Measurements from ENCODE around the gene TRPV6. TPM values are rescaled to one million over a fixed set of nuclear protein-coding genes. Genes with fewer than 3 reads are reported as not detected.

Gene TRPV6
- total and polyA plus RNA-seq, 12 donors, result under 0.01 to 0.10 (median 0.06) TPM; not detected in 8

- TF ChIP-seq CTCF (IDR thresholded peaks at IDR 0.05) (no peak), POLR2A (IDR thresholded peaks at IDR 0.05) (no peak)
- Histone ChIP-seq H3K27me3 (no peaks in the 10 kb centered on the region), H3K36me3 (replicated peaks in 1 of 2) (no peaks in the 10 kb centered on the region), H3K9me3 (replicated peaks in 1 of 3) (no peaks in the 10 kb centered on the region), H3K4me3 (no peak overlapping the region), H3K4me1 (replicated peaks in 1 of 2) (no peaks in the 10 kb centered on the region), H3K27ac (no peak overlapping the region)
- intact Hi-C loops (cut with DNase I), result no loop called here
- DNase-seq, result no peak
Measured at GRCh38 chr7:142904128-142904527, 18.6 kb upstream of the TRPV6 start.

- no peaks in the 10 kb centered on the region for H3K4me1 ChIP-seq (replicated peaks in 1 of 2)
- 70 to 81% (median 79%) methylated on average over 15 of the region's 15 CpGs for WGBS, 4 donors
- H3K4me3 ChIP-seq, result no peak overlapping the region
- DNase-seq, result no peak
- H3K27ac ChIP-seq, result no peak overlapping the region
- H3K9me3 ChIP-seq (replicated peaks in 1 of 3), result no peaks in the 10 kb centered on the region
- H3K27me3 ChIP-seq, result no peaks in the 10 kb centered on the region
- no peaks in the 10 kb centered on the region for H3K36me3 ChIP-seq (replicated peaks in 1 of 2)
- TF ChIP-seq CTCF (IDR thresholded peaks at IDR 0.05) (no peak), POLR2A (IDR thresholded peaks at IDR 0.05) (no peak)
- intact Hi-C loops (cut with DNase I), result no loop called here
Measured at GRCh38 chr7:142901426-142902259, 16.1 kb upstream of the TRPV6 start.

- 20 to 37% (median 28%) methylated on average over 3 of the region's 3 CpGs for WGBS, 4 donors
- Histone ChIP-seq H3K4me3 (no peak overlapping the region), H3K27ac (no peak overlapping the region), H3K27me3 (no peaks in the 10 kb centered on the region), H3K9me3 (replicated peaks in 1 of 3) (no peaks in the 10 kb centered on the region), H3K36me3 (replicated peaks in 1 of 2) (no peaks in the 10 kb centered on the region), H3K4me1 (replicated peaks in 1 of 2) (no peaks in the 10 kb centered on the region)
- no peak for DNase-seq
- intact Hi-C loops (cut with DNase I), result no loop called here
- no peak for TF ChIP-seq CTCF (IDR thresholded peaks at IDR 0.05)
- TF ChIP-seq POLR2A (IDR thresholded peaks at IDR 0.05), result no peak
Measured at GRCh38 chr7:142899661-142900060, 14.1 kb upstream of the TRPV6 start.

- DNase-seq, result peak in 1 of 7 donors; percentile 10
- 53 to 71% (median 64%) methylated on average over 3 of the region's 3 CpGs for WGBS, 4 donors
- no peaks in the 10 kb centered on the region for H3K4me1 ChIP-seq (replicated peaks in 1 of 2)
- H3K27ac ChIP-seq, result no peak overlapping the region
- H3K4me3 ChIP-seq, result no peak overlapping the region
- no peaks in the 10 kb centered on the region for H3K9me3 ChIP-seq (replicated peaks in 1 of 3)
- intact Hi-C loops (cut with DNase I), result no loop called here
- H3K27me3 ChIP-seq, result no peaks in the 10 kb centered on the region
- TF ChIP-seq POLR2A (IDR thresholded peaks at IDR 0.05) (no peak), CTCF (IDR thresholded peaks at IDR 0.05) (no peak)
- H3K36me3 ChIP-seq (replicated peaks in 1 of 2), result no peaks in the 10 kb centered on the region
Measured at GRCh38 chr7:142898377-142899170, 13.0 kb upstream of the TRPV6 start.
